Left ventricle myocardium inferior (tissue), 1 donor: ENCODE data around the gene QSOX2. TPM values are rescaled to one million over a fixed set of nuclear protein-coding genes. Genes with fewer than 3 reads are reported as not detected.

Experiments used
- DNase-seq: peaks from one replicate; pipeline ENCODE4 v3.0.0-alpha.2; 2020
- H3K27ac ChIP-seq: fragments of 200-600 bp; replicated peaks from 2 replicates; pipeline ENCODE4 v1.8.0; 2021
- H3K27me3 ChIP-seq: fragments of 200-600 bp; 2 replicates; pipeline ENCODE4 v1.8.0; 2021; ENCODE audit warnings: low read depth
- H3K36me3 ChIP-seq: fragments of 200-600 bp; 2 replicates; pipeline ENCODE4 v1.8.0; 2021
- H3K4me1 ChIP-seq: fragments of 200-600 bp; 2 replicates; pipeline ENCODE4 v1.8.0; 2021
- H3K4me3 ChIP-seq: fragments of 200-600 bp; 2 replicates; pipeline ENCODE4 v1.8.0; 2021; ENCODE audit warnings: mild to moderate bottlenecking, moderate library complexity
- H3K9me3 ChIP-seq: fragments of 200-600 bp; replicated peaks from 2 replicates; pipeline ENCODE4 v1.8.0; 2021
- intact Hi-C: fragments of 100-400 bp; cut with micrococcal nuclease; formaldehyde crosslinking; loops from one replicate; pipeline ENCODE4 v1.11.0; 2022
- total RNA-seq: library from RNA; stranded (reverse); fragmentation: NEBNext Ultra II Directional; extraction: Animal tissue kit (Norgen Biotek cat#: 25700); gene quantifications from one replicate; pipeline ENCODE4 v1.2.1, GENCODE V29; 2021
- TF ChIP-seq, protein P1 (sequence below): fragments of 200-600 bp; IDR thresholded peaks from 2 replicates; pipeline ENCODE4 v1.8.0; 2021; ENCODE audit warnings: antibody characterized with exemption, mild to moderate bottlenecking, borderline replicate concordance
- donor health status: DM: no; HTN: yes; CAD: no; lungs with severe emphysema.

The QSOX2 gene
- total RNA-seq, 1 donor from 2014 or later = 8.0 TPM

- TF ChIP-seq, protein P1, sequence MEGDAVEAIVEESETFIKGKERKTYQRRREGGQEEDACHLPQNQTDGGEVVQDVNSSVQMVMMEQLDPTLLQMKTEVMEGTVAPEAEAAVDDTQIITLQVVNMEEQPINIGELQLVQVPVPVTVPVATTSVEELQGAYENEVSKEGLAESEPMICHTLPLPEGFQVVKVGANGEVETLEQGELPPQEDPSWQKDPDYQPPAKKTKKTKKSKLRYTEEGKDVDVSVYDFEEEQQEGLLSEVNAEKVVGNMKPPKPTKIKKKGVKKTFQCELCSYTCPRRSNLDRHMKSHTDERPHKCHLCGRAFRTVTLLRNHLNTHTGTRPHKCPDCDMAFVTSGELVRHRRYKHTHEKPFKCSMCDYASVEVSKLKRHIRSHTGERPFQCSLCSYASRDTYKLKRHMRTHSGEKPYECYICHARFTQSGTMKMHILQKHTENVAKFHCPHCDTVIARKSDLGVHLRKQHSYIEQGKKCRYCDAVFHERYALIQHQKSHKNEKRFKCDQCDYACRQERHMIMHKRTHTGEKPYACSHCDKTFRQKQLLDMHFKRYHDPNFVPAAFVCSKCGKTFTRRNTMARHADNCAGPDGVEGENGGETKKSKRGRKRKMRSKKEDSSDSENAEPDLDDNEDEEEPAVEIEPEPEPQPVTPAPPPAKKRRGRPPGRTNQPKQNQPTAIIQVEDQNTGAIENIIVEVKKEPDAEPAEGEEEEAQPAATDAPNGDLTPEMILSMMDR = no peak
- Histone ChIP-seq H3K27ac (no peak overlapping the region), H3K27me3 (peaks cover 58% of the 10 kb centered on the region), H3K4me3 (no peak overlapping the region), H3K4me1 (no peaks in the 10 kb centered on the region), H3K36me3 (no peaks in the 10 kb centered on the region), H3K9me3 (no peaks in the 10 kb centered on the region)
- intact Hi-C loops = no loop called here
- DNase-seq = no peak
Observed at GRCh38 chr9:136178061-136178772, 67.4 kb downstream of the QSOX2 start.

GRCh38 chr9:136177224-136177623 lies 68.4 kb downstream of the QSOX2 start:
- H3K9me3 ChIP-seq = no peaks in the 10 kb centered on the region
- H3K4me1 ChIP-seq = no peaks in the 10 kb centered on the region
- no peak overlapping the region for H3K4me3 ChIP-seq
- H3K27ac ChIP-seq = no peak overlapping the region
- no peak for DNase-seq
- H3K36me3 ChIP-seq = no peaks in the 10 kb centered on the region
- intact Hi-C loops = no loop called here
- H3K27me3 ChIP-seq = peaks cover 58% of the 10 kb centered on the region
- TF ChIP-seq, protein P1 = no peak

DNA sequence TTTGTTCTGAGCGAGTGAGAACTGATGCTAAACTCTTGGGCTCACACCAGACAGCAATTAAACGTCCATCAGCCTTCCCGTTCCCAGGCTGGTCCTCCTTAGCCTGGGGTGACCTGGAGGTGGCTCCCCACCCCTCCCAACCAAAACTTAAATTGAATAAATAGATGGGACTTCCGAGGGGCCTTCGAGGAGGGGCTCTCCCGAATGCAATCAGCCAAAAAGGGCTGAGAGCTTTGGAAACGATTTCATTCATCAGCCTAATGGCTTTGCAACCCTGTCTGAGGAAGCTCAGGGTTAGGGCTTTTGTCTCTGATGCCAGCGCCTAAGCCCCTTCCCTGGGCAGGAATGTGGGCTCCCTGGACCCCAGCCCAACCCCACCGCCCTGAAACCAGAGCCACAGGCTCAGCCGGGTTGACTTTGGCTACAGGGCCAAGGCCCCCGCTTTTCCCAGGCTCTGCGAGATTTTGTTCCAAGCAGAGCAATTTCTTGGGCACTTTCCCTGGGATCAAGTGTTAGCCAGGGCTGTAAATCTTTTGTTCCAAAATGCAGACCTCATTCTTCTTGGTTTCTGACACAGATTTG lies 69.9 kb downstream of the QSOX2 start:
- TF ChIP-seq, protein P1 = no peak
- DNase-seq = no peak
- no peak overlapping the region for H3K4me3 ChIP-seq
- no peaks in the 10 kb centered on the region for H3K4me1 ChIP-seq
- no peak overlapping the region for H3K27ac ChIP-seq
- peaks cover 69% of the 10 kb centered on the region for H3K27me3 ChIP-seq
- H3K36me3 ChIP-seq = no peaks in the 10 kb centered on the region
- intact Hi-C loops = no loop called here
- H3K9me3 ChIP-seq = no peaks in the 10 kb centered on the region

- intact Hi-C loops = no loop called here
- DNase-seq = no peak
Observed at GRCh38 chr9:136174779-136175615, 70.6 kb downstream of the QSOX2 start.

GRCh38 chr9:136173648-136174290 lies 71.8 kb downstream of the QSOX2 start:
- Histone ChIP-seq H3K9me3 (no peaks in the 10 kb centered on the region), H3K27ac (no peak overlapping the region), H3K36me3 (no peaks in the 10 kb centered on the region), H3K4me1 (no peaks in the 10 kb centered on the region), H3K27me3 (peaks cover 70% of the 10 kb centered on the region), H3K4me3 (no peak overlapping the region)
- TF ChIP-seq, protein P1 = no peak
- DNase-seq = no peak
- intact Hi-C loops = no loop called here

More at GRCh38 chr9:136174779-136175615, 70.6 kb downstream of the QSOX2 start:
- no peak overlapping the region for H3K27ac ChIP-seq
- H3K27me3 ChIP-seq = peaks cover 70% of the 10 kb centered on the region
- no peaks in the 10 kb centered on the region for H3K4me1 ChIP-seq
- no peaks in the 10 kb centered on the region for H3K36me3 ChIP-seq
- TF ChIP-seq, protein P1 = no peak
- H3K4me3 ChIP-seq = no peak overlapping the region
- H3K9me3 ChIP-seq = no peaks in the 10 kb centered on the region
